Fibroblast of pulmonary artery (primary cell): ENCODE results near the gene CACTIN.
"Not testable (repeated sequence)": the region's sequence is repeated elsewhere in the genome, so short reads cannot be mapped to it uniquely, and the experiment has no call there.

Experiments used
- DNase-seq: peaks from one replicate; pipeline ENCODE4 v3.0.0-alpha.2; 2010; ENCODE audit warnings: low read depth
- H3K4me3 ChIP-seq: replicated peaks from 2 replicates; pipeline ENCODE4 v1.5.1; 2011; ENCODE audit warnings: low read depth, mild to moderate bottlenecking, control low read depth, low read length, moderate library complexity
- TF ChIP-seq, protein P1 (sequence below): IDR thresholded peaks from 2 replicates; pipeline ENCODE4 v1.5.1; 2011; ENCODE audit warnings: mild to moderate bottlenecking, control low read depth, low read length, inconsistent platforms; ENCODE audit errors: missing control alignments

Gene CACTIN

DNA sequence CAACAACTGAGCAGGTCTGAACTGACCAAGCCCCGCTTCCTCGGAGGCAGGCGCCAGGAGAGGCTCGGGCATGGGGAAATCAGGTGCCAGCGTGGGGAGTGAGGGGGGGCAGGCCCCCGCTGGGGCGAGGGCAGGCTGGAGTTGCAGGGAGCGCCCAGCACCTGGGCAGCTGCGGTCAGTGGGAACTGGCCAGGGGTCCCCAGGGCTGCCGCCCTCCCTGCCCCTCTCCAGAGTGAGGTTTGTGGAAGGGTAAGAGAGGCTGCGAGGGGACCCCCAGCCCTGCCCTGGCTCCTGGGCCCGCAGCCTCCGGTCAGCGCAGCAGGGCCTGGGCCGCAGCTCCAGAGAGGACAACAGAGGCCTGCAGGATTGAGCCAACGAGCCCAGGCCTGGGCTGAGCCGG is 41.2 kb upstream of the CACTIN start:
- DNase-seq, result no peak
- no peak overlapping the region for H3K4me3 ChIP-seq
- TF ChIP-seq, protein P1, sequence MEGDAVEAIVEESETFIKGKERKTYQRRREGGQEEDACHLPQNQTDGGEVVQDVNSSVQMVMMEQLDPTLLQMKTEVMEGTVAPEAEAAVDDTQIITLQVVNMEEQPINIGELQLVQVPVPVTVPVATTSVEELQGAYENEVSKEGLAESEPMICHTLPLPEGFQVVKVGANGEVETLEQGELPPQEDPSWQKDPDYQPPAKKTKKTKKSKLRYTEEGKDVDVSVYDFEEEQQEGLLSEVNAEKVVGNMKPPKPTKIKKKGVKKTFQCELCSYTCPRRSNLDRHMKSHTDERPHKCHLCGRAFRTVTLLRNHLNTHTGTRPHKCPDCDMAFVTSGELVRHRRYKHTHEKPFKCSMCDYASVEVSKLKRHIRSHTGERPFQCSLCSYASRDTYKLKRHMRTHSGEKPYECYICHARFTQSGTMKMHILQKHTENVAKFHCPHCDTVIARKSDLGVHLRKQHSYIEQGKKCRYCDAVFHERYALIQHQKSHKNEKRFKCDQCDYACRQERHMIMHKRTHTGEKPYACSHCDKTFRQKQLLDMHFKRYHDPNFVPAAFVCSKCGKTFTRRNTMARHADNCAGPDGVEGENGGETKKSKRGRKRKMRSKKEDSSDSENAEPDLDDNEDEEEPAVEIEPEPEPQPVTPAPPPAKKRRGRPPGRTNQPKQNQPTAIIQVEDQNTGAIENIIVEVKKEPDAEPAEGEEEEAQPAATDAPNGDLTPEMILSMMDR, result no peak

DNA sequence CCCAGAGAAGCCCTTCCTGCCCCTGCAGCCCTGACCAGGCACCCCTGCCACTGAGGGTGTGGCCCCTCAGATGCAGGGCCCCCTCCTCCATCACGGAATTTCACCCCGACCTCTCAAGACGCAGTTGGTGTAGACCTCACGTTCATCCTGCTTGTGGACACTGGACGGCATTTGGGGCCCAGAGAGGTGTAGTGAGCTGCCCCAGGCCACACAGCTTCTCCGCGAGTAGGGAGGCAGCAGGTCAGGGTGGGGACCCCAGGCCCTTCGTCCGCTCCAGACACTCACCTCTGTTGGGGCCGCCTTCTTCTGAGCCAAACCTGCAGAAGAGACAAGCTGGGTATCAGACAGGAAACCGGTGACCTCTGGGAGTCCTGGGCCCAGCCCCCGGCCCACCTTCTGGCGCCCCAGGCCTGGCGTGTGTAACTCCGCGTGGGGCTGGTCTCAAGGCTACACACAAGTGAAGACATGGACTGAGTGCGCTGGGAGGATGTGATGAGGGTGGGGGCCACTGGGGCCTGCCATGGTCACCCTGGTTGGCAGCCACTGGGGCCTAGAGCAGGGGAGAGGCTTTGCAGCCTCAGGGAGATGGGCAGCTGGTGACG is 40.5 kb upstream of the CACTIN start:
- TF ChIP-seq, protein P1, result no peak
- no peak overlapping the region for H3K4me3 ChIP-seq
- DNase-seq, result no peak

DNA sequence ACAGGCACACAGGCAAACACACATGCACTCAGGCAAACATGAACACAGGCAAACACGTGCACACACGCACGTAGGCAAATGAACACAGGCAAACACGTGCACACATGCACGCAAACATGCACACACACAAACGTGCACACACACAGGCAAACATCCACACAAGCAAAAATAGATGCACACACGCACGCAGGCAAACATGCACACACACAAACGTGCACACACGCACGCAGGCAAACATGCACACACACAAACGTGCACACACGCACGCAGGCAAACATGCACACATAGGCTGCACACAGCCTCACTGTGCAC is 39.9 kb upstream of the CACTIN start:
- DNase-seq, H3K4me3 ChIP-seq: not testable (repeated sequence)

DNA sequence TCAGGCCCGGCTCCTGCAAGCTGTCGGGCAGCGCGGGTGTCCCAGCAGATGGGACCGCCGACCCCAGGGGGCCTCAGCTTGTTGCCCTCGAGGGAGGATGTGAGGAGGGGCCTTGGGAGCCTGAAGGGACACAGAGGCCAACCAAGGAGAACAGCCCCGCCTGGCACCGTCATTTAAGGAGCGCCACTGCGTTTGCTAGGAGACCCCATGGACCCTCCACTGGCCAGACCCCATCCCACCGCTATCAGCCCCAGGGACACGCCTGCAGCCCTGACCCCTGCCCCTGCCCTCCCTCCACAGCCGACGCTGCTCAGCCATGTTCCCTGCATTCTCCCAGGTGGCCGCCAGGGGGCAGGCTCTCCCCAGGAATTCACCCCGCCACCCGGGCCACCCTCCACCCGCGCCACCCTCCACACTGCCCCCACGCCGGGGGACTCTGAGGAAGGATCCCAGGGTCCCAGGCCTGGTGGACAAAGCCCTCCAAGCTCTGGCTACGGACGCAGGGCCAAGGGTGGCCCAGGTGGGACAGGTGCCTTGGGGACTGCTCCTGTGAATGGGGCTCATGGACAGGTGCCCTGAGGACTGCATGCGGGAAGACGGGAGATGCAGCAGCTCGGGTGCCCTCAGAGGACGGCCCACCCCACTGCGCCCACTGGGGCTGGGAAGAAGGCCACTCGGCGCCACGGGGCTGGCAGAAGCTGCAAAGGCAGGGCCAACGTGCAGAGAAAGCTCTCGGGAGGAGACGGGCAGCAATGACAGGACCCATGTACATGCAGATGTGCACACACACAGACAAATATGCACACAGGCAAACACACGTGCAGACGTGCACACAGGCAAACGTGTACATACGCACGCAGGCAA is 39.3 kb upstream of the CACTIN start:
- no peak overlapping the region for H3K4me3 ChIP-seq
- TF ChIP-seq, protein P1, result peak; percentile 69
- no peak for DNase-seq

DNA sequence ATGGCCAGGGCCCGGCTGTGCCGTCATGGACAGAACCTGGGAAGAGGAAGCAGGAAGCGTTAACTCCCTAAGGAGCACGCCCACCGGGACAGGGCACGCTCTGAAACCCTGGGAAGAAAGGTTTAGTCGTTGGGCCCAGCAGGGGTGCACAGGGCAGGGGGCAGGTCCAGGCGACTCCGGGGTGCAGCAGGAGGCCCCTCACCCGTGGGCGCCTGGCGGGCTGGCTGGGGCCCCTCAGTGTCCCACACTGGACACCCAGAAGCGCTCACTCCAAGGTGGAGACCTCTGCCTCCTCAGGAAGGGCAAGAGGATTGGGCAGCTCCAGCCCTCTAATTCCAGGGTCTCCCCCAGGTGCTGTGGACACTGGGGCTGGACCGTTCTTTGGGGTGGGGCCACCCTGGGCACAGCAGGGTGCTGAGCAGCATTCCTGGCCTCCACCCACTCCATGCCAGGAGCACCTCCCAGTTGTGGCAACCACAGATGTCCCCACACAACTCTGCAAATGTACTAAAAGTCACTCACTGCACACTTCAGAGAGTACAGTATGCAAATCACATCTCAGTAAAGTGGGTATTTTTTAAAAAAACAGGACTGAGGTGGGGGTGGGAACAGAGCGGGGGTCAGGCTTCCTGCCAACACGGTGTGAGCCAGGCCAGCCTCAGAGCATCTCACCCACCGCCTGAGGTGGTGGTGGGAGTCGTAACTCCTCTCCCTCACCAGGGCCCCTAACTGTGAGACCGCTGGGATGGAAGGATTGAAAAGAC is 38.5 kb upstream of the CACTIN start:
- no peak for DNase-seq
- TF ChIP-seq, protein P1, result no peak
- no peak overlapping the region for H3K4me3 ChIP-seq

DNA sequence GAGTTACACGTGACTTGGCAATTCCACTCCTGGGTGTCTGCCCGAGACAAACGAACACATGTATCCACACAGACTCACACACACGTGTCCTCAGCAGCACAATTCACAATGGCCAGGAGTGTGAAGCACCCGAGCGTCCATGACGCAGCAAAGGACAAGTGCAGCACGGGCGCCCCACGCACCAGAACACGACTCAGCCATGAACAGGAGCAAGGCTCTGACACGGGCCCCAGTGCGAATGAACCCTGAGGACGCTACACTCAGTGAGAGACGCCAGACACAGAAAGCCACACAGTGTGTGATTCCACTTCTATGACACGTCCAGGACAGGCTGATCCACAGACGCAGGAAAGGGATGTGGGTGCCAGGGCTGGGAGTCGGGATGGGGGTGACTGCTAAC is 37.2 kb upstream of the CACTIN start:
- TF ChIP-seq, protein P1, result no peak
- H3K4me3 ChIP-seq, result no peak overlapping the region
- no peak for DNase-seq
